Transverse colon (tissue), 3 donors: Measurements from ENCODE around the gene STT3B.

Experiments
- CTCF ChIP-seq, 5 experiments: fragments of 200-600 bp in 3 of 5; fragments of 450-650 bp in 2 of 5; sonication (generic) in 3 of 5; IDR thresholded peaks; 1 replicate in 2 of 5; 2 replicates in 3 of 5; pipeline ENCODE4 v1.5.1; 2016 to 2017; ENCODE audit warnings: antibody characterized with exemption in 5 of 5, inconsistent platforms in 3 of 5, mild to moderate bottlenecking in 2 of 5, moderate library complexity in 1 of 5
- EP300 ChIP-seq: sonication (generic); formaldehyde crosslinking; IDR thresholded peaks from one replicate; pipeline ENCODE4 v1.6.1; 2017; ENCODE audit warnings: antibody characterized with exemption, low read depth
- POLR2A ChIP-seq: fragments of 450-650 bp; IDR thresholded peaks from one replicate; pipeline ENCODE4 v1.6.1; 2016; ENCODE audit warnings: antibody characterized with exemption, mild to moderate bottlenecking, moderate library complexity

- TF ChIP-seq POLR2A = no peak
- no peak for TF ChIP-seq CTCF (IDR thresholded peaks at IDR 0.05)
- TF ChIP-seq EP300 = no peak
Measured at GRCh38 chr3:31542246-31542645, 9.5 kb downstream of the STT3B start.
